ENCODE results near the gene GPR183. TPM values are rescaled to one million over a fixed set of nuclear protein-coding genes. Genes with fewer than 3 reads are reported as not detected.

GPR183 gene
- total and polyA plus RNA-seq, 9 donors, result 1.4 to 3.0 (median 1.9) TPM

GRCh38 chr13:99326012-99326411, 18.8 kb upstream of the GPR183 start:
- H3K27ac ChIP-seq (ENCODE audit: low read length), result no peak overlapping the region
- no peak overlapping the region for H3K4me3 ChIP-seq (ENCODE audit: low read length)
- H3K4me1 ChIP-seq (ENCODE audit: control insufficient read depth, insufficient read depth, low read length), result no peaks in the 10 kb centered on the region
- no peaks in the 10 kb centered on the region for H3K9me3 ChIP-seq (replicated peaks; ENCODE audit: control insufficient read depth, low read depth, low read length)
- no peak for DNase-seq
- H3K36me3 ChIP-seq (ENCODE audit: control insufficient read depth, insufficient read depth, low read length), result peaks cover 9% of the 10 kb centered on the region
- no peaks in the 10 kb centered on the region for H3K27me3 ChIP-seq (ENCODE audit: control insufficient read depth, insufficient read depth, low read length)

DNA sequence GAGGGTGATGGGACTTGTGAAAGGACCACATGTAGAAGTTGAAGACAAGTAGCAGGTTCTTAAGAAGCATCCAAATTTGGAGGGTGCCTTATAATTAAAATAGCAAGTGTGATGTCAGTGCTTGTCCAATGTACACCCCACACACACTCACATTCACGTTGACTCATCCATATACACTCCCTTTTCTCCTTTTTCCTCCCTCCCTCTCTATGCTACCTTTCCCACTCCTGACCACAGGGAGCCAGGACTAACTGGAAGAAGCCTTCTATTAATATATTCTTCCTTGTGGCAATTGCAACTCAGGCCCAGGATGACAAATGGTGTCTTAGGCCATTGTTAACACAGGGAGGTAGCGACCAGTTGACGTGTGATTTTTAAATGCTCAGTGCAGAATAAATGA, 16.3 kb upstream of the GPR183 start:
- DNase-seq, result no peak
- no peak overlapping the region for H3K27ac ChIP-seq (ENCODE audit: low read length)
- peaks cover 13% of the 10 kb centered on the region for H3K36me3 ChIP-seq (ENCODE audit: control insufficient read depth, insufficient read depth, low read length)
- WGBS (ENCODE audit: insufficient coverage), result 75% methylated on average over 1 of the region's 3 CpGs
- H3K27me3 ChIP-seq (ENCODE audit: control insufficient read depth, insufficient read depth, low read length), result no peaks in the 10 kb centered on the region
- no peaks in the 10 kb centered on the region for H3K9me3 ChIP-seq (replicated peaks; ENCODE audit: control insufficient read depth, low read depth, low read length)
- no peaks in the 10 kb centered on the region for H3K4me1 ChIP-seq (ENCODE audit: control insufficient read depth, insufficient read depth, low read length)
- no peak overlapping the region for H3K4me3 ChIP-seq (ENCODE audit: low read length)

DNA sequence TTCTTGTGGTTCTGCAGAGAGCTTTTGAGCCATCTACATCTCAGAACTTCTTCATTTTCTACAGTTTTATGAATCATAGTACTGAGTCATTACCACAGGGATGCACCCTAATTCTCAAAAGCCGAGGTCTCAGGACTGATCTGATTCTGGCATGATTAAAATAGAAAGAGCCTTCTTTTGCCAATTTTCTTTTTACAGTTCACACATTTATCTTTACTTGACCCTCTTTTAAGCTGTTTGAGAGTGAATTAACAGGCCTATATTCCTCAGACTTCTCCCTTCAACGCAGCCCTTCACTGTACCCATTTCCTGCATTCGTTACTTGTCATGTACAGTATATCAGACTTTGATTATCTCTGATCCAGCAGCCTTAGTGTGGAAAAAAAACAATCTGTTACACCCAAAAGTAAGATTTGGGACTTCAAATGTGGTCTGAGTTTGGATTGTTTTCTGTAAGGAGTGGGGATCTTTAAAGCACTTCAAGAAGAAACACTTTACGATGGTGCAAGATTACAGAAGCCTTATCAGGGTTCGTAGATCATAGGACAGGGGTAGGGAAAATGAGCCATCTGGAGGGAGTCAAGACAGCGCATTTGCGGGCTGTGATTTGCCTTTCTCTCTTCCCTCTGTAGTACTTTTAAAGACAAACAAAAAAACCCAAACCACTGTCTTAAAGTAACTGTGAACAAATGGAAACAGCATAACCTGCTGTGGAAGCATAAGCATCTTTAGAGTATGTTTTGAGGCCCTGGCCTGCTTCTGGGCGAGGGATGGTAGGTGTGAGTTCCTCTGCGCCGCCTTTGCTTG, 15.3 kb upstream of the GPR183 start:
- Histone ChIP-seq H3K4me1 (ENCODE audit: control insufficient read depth, insufficient read depth, low read length) (no peaks in the 10 kb centered on the region), H3K27me3 (ENCODE audit: control insufficient read depth, insufficient read depth, low read length) (no peaks in the 10 kb centered on the region), H3K4me3 (ENCODE audit: low read length) (no peak overlapping the region), H3K9me3 (replicated peaks; ENCODE audit: control insufficient read depth, low read depth, low read length) (no peaks in the 10 kb centered on the region), H3K27ac (ENCODE audit: low read length) (no peak overlapping the region), H3K36me3 (ENCODE audit: control insufficient read depth, insufficient read depth, low read length) (peaks cover 13% of the 10 kb centered on the region)
- WGBS (ENCODE audit: insufficient coverage), result no CpG with 5 or more reads among the region's 10 CpGs
- DNase-seq, result peak; percentile 46

GRCh38 chr13:99321709-99322108, 14.5 kb upstream of the GPR183 start:
- Histone ChIP-seq H3K27ac (ENCODE audit: low read length) (no peak overlapping the region), H3K27me3 (ENCODE audit: control insufficient read depth, insufficient read depth, low read length) (no peaks in the 10 kb centered on the region), H3K4me3 (ENCODE audit: low read length) (no peak overlapping the region), H3K36me3 (ENCODE audit: control insufficient read depth, insufficient read depth, low read length) (peaks cover 13% of the 10 kb centered on the region), H3K9me3 (replicated peaks; ENCODE audit: control insufficient read depth, low read depth, low read length) (no peaks in the 10 kb centered on the region), H3K4me1 (ENCODE audit: control insufficient read depth, insufficient read depth, low read length) (no peaks in the 10 kb centered on the region)
- DNase-seq, result no peak

DNA sequence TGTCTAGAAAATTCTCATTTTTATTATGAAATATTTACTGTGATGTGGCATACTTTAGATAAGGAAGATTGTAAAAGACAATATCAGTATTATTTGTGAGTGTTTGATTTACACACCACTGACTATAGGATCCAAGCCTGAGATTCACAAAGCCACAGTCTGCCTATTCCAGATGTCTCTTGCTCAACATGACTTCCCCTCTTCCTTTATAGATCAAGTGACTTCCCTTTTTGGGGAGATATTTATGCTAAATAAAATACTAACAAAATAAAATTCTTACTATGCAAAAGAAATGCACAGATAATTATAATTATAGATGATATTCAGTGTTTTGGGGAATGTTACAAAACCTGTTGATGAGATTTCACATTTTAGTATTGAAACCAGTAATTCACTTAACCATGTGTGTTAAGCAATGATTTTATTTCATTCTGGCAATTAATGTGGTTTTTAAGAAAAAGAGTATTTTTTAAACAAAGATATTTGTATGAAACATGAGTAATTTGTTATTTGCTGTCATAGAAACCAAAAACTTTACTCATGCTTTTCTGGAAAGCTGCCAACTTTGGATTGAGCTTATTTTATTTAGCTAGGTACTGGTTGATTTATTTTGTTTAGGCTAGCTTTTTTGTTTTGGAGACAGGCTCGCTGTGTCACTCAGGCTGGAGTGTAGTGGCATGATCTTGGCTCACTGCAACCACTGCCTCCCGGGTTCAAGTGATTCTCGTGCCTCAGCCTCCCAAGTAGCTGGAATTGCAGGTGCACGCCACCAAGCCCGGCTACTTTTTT, 13.7 kb upstream of the GPR183 start:
- no peaks in the 10 kb centered on the region for H3K4me1 ChIP-seq (ENCODE audit: control insufficient read depth, insufficient read depth, low read length)
- H3K4me3 ChIP-seq (ENCODE audit: low read length), result no peak overlapping the region
- DNase-seq, result peak; percentile 88
- WGBS (ENCODE audit: insufficient coverage), result 57% methylated on average over 5 of the region's 5 CpGs
- H3K27ac ChIP-seq (ENCODE audit: low read length), result peak overlapping the region; percentile 18
- H3K36me3 ChIP-seq (ENCODE audit: control insufficient read depth, insufficient read depth, low read length), result peaks cover 11% of the 10 kb centered on the region
- H3K9me3 ChIP-seq (replicated peaks; ENCODE audit: control insufficient read depth, low read depth, low read length), result no peaks in the 10 kb centered on the region
- no peaks in the 10 kb centered on the region for H3K27me3 ChIP-seq (ENCODE audit: control insufficient read depth, insufficient read depth, low read length)

DNA sequence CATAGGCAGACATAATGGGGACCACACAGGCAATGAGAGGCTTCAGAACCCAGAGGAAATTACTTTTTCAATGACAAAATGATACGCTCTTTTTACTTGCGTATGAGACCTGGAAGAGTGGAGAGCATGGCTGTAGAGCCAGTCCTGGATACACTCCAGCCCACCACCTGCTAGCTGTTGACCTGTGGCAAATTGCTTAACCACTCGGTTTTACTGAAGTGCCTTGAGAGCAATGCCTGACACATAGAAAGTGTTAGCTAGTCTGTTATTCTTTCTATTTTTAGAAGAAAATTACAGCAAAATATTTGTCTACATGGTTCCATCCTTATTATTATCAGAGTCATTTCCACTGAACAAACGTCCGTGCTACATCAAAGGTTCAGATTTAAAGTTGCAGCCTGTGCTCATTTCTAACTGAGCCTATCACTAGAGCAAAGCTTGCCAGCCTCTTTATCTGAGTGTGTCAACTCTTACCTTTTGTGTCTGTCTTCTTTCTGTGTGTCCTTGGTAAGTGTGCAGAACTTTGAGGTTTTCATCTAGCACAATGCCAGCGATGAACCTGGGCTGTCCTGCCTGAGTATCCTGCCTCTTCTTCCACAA, 9.6 kb upstream of the GPR183 start:
- Histone ChIP-seq H3K27me3 (ENCODE audit: control insufficient read depth, insufficient read depth, low read length) (no peaks in the 10 kb centered on the region), H3K27ac (ENCODE audit: low read length) (no peak overlapping the region), H3K4me3 (ENCODE audit: low read length) (no peak overlapping the region), H3K9me3 (replicated peaks; ENCODE audit: control insufficient read depth, low read depth, low read length) (no peaks in the 10 kb centered on the region), H3K4me1 (ENCODE audit: control insufficient read depth, insufficient read depth, low read length) (peaks cover 2% of the 10 kb centered on the region), H3K36me3 (ENCODE audit: control insufficient read depth, insufficient read depth, low read length) (peaks cover 5% of the 10 kb centered on the region)
- DNase-seq, result no peak
- WGBS (ENCODE audit: insufficient coverage), result 100% methylated on average over 3 of the region's 6 CpGs

DNA sequence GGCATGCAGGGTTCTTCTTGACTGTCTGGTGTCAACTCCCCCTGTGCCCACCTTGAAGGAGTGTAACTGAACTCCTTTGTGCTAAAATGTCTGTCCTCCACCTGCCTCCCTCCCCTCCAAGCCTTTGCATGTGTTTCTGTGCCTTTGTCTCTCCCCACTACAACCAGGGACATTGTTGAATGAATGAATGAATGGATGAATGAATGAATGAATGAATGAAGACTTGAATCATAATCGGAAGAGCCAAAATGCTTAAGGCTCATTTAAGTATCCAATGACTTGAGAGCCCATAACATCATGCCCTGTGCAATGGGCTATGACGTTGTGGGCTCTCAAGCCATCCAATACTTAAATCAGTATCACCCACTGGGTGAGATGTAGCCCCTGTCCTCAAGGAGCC, 9.0 kb upstream of the GPR183 start:
- H3K9me3 ChIP-seq (replicated peaks; ENCODE audit: control insufficient read depth, low read depth, low read length), result no peaks in the 10 kb centered on the region
- H3K4me1 ChIP-seq (ENCODE audit: control insufficient read depth, insufficient read depth, low read length), result peaks cover 2% of the 10 kb centered on the region
- peaks cover 6% of the 10 kb centered on the region for H3K36me3 ChIP-seq (ENCODE audit: control insufficient read depth, insufficient read depth, low read length)
- no peak overlapping the region for H3K27ac ChIP-seq (ENCODE audit: low read length)
- H3K27me3 ChIP-seq (ENCODE audit: control insufficient read depth, insufficient read depth, low read length), result no peaks in the 10 kb centered on the region
- no peak overlapping the region for H3K4me3 ChIP-seq (ENCODE audit: low read length)
- 100% methylated on average over 1 of the region's 2 CpGs for WGBS (ENCODE audit: insufficient coverage)
- DNase-seq, result no peak

GRCh38 chr13:99315186-99315585, 8.0 kb upstream of the GPR183 start:
- no peak for DNase-seq
- Histone ChIP-seq H3K9me3 (replicated peaks; ENCODE audit: control insufficient read depth, low read depth, low read length) (no peaks in the 10 kb centered on the region), H3K27ac (ENCODE audit: low read length) (no peak overlapping the region), H3K4me3 (ENCODE audit: low read length) (no peak overlapping the region), H3K27me3 (ENCODE audit: control insufficient read depth, insufficient read depth, low read length) (no peaks in the 10 kb centered on the region), H3K4me1 (ENCODE audit: control insufficient read depth, insufficient read depth, low read length) (peaks cover 2% of the 10 kb centered on the region), H3K36me3 (ENCODE audit: control insufficient read depth, insufficient read depth, low read length) (peaks cover 7% of the 10 kb centered on the region)
- no CpG with 5 or more reads among the region's 6 CpGs for WGBS (ENCODE audit: insufficient coverage)

GRCh38 chr13:99314640-99315176, 7.5 kb upstream of the GPR183 start:
- Histone ChIP-seq H3K27me3 (ENCODE audit: control insufficient read depth, insufficient read depth, low read length) (no peaks in the 10 kb centered on the region), H3K4me3 (ENCODE audit: low read length) (no peak overlapping the region), H3K36me3 (ENCODE audit: control insufficient read depth, insufficient read depth, low read length) (peaks cover 8% of the 10 kb centered on the region), H3K4me1 (ENCODE audit: control insufficient read depth, insufficient read depth, low read length) (peaks cover 2% of the 10 kb centered on the region), H3K27ac (ENCODE audit: low read length) (no peak overlapping the region), H3K9me3 (replicated peaks; ENCODE audit: control insufficient read depth, low read depth, low read length) (no peaks in the 10 kb centered on the region)
- peak; percentile 41 for DNase-seq
- 68% methylated on average over 8 of the region's 10 CpGs for WGBS (ENCODE audit: insufficient coverage)

DNA sequence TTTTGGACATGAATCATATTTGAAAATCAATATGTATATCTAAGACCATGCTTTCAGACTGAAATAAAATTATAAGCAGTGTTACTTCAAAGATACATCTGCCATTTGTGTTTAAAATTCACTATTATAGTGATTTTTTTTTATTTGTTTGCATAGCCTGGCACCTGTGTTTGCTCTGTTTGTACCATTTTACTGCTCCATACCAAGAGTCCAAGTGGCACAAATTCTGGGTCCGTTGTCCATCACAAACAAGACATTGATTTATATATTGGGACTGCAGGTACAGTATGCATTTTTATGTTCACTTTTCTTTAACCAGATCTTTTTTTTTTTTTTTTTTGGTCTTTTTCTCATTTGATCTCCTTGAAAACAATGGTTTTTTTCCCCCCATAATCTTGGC, 6.7 kb upstream of the GPR183 start:
- DNase-seq, result no peak
- Histone ChIP-seq H3K4me1 (ENCODE audit: control insufficient read depth, insufficient read depth, low read length) (peaks cover 2% of the 10 kb centered on the region), H3K36me3 (ENCODE audit: control insufficient read depth, insufficient read depth, low read length) (peaks cover 4% of the 10 kb centered on the region), H3K27ac (ENCODE audit: low read length) (no peak overlapping the region), H3K9me3 (replicated peaks; ENCODE audit: control insufficient read depth, low read depth, low read length) (no peaks in the 10 kb centered on the region), H3K4me3 (ENCODE audit: low read length) (no peak overlapping the region), H3K27me3 (ENCODE audit: control insufficient read depth, insufficient read depth, low read length) (no peaks in the 10 kb centered on the region)
- WGBS (ENCODE audit: insufficient coverage), result no CpG with 5 or more reads among the region's 1 CpG

Measured in muscle of leg (tissue), 11 donors.